Erythroblast (primary cell): ENCODE measurements around the gene ANKRD66.

Source experiments
- GATA1 ChIP-seq: IDR thresholded peaks from 2 replicates; pipeline ENCODE4 v1.6.1; 2011; ENCODE audit warnings: low read depth, mild to moderate bottlenecking, control low read depth, low read length, moderate library complexity
- POLR2A ChIP-seq: IDR thresholded peaks from 2 replicates; pipeline ENCODE4 v1.6.1; 2011; ENCODE audit warnings: mild to moderate bottlenecking, low read length

DNA sequence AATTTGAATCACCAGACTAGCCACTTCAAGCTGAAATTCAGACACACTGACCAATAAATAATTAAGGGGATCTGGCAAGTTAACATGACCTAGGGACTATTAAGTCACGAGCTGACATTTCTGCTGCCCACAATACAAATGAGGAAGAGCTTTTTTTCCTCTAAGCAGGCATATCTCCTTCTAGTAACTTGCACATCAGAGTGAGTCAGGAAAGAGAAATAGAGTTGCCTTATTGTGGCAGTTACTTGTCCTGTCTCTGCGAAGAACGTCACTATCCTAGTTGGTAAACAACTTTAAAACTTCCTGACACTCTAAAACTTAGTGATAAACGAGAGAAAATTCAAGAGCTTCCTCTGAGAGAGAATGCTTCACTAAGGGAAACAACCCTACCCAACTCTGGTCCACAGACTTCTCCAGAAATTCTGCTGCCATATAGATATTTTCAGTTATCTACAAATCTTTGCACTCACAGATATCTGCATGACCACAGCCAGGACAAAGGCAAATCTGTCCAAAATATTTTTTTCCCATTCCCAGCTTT is 15.7 kb upstream of the ANKRD66 start:
- TF ChIP-seq POLR2A (no peak), GATA1 (no peak)
